Fibroblast of villous mesenchyme (primary cell): ENCODE data around the gene PAX2. TPM values are rescaled to one million over a fixed set of nuclear protein-coding genes. Genes with fewer than 3 reads are reported as not detected.

Experiments
- DNase-seq: peaks from one replicate; pipeline ENCODE4 v3.0.0-alpha.2; 2010; ENCODE audit warnings: low read depth
- H3K4me3 ChIP-seq: 2 replicates; pipeline ENCODE4 v1.5.1; 2011; ENCODE audit warnings: low read depth, mild to moderate bottlenecking, low read length
- total RNA-seq: library from RNA; depleted of rRNA; stranded (reverse); fragments of >200 nt; gene quantifications from 2 replicates; pipeline ENCODE4 v1.2.3, GENCODE V29; 2012
- TF ChIP-seq, protein P1 (sequence below): IDR thresholded peaks from 2 replicates; pipeline ENCODE4 v1.5.1; 2012; ENCODE audit warnings: low read depth, mild to moderate bottlenecking, low read length; ENCODE audit not compliant: insufficient read depth

PAX2 gene
- total RNA-seq, 1 donor, result not detected

DNA sequence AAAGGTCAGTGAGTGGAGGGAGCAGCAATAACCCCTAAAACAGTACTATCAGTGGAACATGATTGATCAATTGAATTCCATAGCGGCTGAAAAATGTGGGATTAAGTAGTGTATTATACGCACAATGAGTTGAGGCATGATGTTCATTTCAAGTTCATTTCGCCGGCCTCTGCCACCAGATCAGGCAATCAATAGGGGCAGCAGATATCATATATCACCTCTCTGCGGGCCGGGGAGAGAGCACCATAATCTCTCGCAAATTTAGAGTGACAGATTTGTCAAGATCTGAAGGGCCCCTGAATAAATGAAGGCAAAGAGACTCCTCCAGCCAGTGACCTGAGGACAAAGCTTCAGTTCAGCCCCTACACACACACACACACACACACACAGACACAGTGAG lies 58.5 kb downstream of the PAX2 start:
- no peak overlapping the region for H3K4me3 ChIP-seq
- TF ChIP-seq, protein P1, sequence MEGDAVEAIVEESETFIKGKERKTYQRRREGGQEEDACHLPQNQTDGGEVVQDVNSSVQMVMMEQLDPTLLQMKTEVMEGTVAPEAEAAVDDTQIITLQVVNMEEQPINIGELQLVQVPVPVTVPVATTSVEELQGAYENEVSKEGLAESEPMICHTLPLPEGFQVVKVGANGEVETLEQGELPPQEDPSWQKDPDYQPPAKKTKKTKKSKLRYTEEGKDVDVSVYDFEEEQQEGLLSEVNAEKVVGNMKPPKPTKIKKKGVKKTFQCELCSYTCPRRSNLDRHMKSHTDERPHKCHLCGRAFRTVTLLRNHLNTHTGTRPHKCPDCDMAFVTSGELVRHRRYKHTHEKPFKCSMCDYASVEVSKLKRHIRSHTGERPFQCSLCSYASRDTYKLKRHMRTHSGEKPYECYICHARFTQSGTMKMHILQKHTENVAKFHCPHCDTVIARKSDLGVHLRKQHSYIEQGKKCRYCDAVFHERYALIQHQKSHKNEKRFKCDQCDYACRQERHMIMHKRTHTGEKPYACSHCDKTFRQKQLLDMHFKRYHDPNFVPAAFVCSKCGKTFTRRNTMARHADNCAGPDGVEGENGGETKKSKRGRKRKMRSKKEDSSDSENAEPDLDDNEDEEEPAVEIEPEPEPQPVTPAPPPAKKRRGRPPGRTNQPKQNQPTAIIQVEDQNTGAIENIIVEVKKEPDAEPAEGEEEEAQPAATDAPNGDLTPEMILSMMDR, result no peak
- DNase-seq, result no peak

DNA sequence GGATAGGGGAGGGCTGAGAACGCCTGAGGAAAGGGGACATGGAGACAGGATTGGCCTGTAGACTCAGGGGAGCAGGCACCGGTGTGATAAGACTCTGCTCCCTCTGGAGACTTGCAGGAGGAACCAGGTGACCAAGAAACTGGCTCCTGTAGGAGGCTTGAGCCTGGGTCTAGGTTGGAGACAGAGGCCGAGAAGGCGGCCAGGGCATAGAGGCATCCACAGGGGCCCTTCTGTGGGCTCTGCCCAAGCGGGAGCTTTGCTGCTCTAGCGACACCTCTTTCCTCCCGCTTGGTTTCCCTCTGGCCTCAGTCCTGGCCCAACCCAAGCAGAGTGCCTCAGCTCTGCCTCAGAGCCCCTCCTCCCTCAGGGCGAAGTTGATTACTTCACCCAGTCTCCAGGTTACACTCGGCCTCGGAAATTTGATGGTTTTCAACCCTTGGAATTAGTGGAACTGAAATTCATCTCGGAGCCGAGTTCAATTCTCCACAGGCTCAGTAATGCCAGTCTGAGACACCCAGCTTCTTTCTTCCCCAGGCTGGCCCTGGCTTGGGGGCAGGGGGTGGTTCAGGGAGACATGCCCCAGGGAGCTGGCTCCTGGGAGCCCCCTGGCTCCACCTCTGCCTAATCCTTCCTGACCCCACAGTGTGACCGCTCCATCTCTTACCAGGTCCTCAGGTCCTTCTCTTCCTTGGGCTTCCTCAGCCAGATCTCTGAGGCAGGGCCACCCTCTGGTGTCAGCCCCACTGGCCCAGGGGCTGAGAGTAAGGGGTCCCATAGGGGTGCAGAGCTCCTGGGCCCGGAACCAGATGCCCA lies 60.4 kb downstream of the PAX2 start:
- TF ChIP-seq, protein P1, result no peak
- no peak overlapping the region for H3K4me3 ChIP-seq
- no peak for DNase-seq

DNA sequence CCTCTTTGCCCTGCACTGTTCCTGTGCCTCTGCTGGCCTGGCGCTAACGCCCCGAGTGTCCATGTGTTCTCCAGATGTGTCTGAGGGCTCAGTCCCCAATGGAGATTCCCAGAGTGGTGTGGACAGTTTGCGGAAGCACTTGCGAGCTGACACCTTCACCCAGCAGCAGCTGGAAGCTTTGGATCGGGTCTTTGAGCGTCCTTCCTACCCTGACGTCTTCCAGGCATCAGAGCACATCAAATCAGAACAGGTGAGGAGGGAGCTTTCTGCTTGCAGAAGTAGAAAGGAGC lies 60.9 kb downstream of the PAX2 start:
- TF ChIP-seq, protein P1, result no peak
- H3K4me3 ChIP-seq, result no peak overlapping the region
- no peak for DNase-seq

DNA sequence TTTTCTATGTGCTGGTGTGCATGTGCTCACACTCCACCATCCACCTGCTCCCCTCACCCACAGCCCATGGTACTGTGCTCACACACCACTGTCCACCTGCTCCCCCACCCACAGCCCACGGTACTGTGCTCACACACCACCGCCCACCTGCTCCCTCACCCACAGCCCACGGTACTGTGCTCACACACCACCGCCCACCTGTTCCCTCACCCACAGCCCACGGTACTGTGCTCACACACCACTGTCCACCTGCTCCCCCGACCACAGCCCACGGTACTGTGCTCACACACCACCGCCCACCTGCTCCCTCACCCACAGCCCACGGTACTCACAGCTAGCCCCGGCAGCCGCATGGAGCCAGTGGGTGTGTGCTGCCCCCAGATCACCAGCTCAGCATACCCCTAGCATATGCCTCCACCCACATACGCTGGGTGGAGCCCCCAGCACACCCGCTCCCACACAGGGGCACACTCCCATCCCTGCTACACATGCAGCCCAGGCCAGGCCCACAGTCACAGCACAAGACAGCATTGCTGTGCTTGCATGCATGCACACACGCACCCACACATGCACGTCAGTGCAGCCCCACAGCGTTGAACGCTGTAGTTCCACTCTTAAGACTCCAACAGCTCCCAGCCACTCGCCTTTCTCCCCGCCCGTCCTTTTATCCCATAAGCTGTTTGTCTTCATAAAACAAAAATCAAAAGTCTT lies 62.0 kb downstream of the PAX2 start:
- TF ChIP-seq, protein P1, result no peak
- no peak for DNase-seq
- H3K4me3 ChIP-seq, result no peak overlapping the region

DNA sequence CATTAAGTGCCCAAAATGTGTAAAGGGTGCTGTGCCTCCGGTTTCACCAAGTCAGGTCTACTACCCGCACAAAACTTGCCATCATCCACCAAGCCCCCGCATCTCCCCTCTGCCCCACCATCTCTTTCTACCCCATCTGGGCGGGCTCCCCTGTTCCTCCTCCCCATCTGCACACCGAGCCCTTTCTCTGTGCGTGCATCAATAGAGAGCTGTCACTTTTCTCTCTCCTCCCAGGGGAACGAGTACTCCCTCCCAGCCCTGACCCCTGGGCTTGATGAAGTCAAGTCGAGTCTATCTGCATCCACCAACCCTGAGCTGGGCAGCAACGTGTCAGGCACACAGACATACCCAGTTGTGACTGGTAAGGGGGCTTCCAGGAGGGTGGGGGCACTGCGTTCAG lies 63.5 kb downstream of the PAX2 start:
- TF ChIP-seq, protein P1, result no peak
- H3K4me3 ChIP-seq, result no peak overlapping the region
- DNase-seq, result no peak

DNA sequence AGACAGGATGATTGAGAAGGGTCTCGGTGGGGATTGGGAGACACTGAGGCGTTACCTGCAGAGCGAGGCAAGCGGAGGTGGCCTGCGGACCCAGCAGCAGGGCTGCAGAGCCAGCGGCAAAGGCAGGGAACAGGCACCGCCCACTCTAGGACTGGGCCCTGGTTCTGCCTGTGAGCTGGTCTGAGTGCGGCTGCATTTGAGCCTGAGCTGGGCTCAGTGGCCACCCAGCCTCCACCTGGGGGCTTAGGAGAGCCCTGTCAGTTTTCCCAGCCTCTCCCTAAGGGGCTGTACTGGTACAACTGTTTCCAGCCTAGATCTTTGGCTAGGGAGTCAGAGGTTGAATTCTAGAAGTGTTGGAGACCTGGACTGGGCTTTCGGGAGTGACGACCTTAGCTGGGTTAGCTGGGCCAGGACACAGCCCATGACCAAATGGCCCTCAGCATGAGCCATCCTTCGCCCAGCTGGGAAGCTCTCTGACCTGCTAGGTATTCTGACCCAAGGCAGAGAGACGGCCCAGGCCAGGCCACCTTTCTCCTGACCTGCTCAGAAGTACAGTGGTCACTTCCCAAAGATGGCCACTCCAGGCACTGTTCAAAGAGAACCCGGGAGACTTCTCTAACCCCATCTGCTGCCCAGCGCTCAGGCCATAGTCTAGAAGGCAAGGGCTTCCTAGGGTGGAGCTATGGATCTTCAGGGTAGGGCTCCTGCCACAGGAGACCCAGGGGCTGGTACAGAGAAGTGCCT lies 64.9 kb downstream of the PAX2 start:
- TF ChIP-seq, protein P1, result no peak
- DNase-seq, result no peak
- H3K4me3 ChIP-seq, result no peak overlapping the region
